22Rv1 (cell line): ENCODE results near the gene PAFAH1B2.

ENCODE experiments used
- ZFX ChIP-seq: fragments of 450-650 bp; IDR thresholded peaks from 2 replicates; pipeline ENCODE4 v1.6.1; 2017; ENCODE audit warnings: antibody characterized with exemption, borderline replicate concordance
- TF ChIP-seq, protein P1 (sequence below): fragments of 450-650 bp; IDR thresholded peaks from 2 replicates; pipeline ENCODE4 v1.5.1; 2017; ENCODE audit warnings: mild to moderate bottlenecking

DNA sequence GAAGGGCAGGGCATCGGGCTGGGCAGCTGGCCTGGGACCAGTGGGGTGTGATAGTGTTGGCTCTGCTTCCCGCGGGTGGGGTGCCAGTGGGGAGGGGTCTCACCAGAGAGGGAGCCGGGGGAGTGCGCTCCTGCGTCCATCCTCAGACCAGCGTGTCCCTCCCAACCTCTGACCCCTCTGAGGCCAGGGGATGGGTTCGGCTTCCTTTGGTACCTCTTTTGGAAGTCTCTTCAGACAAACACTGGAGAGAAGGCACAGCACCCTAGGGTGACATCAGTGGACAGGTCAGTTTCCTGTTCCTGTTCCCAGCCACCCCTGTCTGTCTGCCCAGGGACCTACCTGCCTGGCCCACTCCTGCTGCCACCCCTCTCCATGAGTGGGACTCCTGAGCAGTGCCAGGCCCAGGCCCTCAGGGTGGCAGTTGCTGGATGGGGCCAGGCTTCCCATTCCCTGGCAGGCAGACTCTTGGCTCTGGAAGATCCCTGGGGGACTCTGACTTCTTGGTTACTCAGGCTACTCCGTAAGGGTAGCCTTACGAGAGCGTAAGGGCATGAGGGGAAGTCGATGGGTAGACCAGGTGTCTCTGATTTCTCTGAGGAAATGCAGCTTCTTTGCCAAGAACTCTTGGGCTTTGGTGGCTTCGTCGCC, 57.7 kb downstream of the PAFAH1B2 start:
- TF ChIP-seq, protein P1, sequence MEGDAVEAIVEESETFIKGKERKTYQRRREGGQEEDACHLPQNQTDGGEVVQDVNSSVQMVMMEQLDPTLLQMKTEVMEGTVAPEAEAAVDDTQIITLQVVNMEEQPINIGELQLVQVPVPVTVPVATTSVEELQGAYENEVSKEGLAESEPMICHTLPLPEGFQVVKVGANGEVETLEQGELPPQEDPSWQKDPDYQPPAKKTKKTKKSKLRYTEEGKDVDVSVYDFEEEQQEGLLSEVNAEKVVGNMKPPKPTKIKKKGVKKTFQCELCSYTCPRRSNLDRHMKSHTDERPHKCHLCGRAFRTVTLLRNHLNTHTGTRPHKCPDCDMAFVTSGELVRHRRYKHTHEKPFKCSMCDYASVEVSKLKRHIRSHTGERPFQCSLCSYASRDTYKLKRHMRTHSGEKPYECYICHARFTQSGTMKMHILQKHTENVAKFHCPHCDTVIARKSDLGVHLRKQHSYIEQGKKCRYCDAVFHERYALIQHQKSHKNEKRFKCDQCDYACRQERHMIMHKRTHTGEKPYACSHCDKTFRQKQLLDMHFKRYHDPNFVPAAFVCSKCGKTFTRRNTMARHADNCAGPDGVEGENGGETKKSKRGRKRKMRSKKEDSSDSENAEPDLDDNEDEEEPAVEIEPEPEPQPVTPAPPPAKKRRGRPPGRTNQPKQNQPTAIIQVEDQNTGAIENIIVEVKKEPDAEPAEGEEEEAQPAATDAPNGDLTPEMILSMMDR: no peak
- no peak for TF ChIP-seq ZFX
